Prostate gland (tissue), 2 donors: ENCODE measurements around the gene RPLP2. TPM values are rescaled to one million over a fixed set of nuclear protein-coding genes. Genes with fewer than 3 reads are reported as not detected.

ENCODE experiments used
- DNase-seq: peaks from one replicate; pipeline ENCODE4 v3.0.0-alpha.2; 2019; ENCODE audit warnings: low spot score
- H3K27ac ChIP-seq, 2 donors: fragments of 200-600 bp; sonication (generic); 2 replicates each; pipeline ENCODE4 v1.5.1; 2017 to 2019
- H3K27me3 ChIP-seq: fragments of 200-600 bp; sonication (generic); replicated peaks from 2 replicates; pipeline ENCODE4 v1.5.1; 2019; ENCODE audit not compliant: insufficient read depth
- H3K36me3 ChIP-seq, 2 donors: fragments of 200-600 bp; sonication (generic); 1 replicate in 1 of 2; 2 replicates in 1 of 2; pipeline versions ENCODE4 v1.5.1 to v1.8.1; 2017 to 2019
- H3K4me1 ChIP-seq: fragments of 200-600 bp; sonication (generic); replicated peaks from 2 replicates; pipeline ENCODE4 v1.5.1; 2019
- H3K4me3 ChIP-seq, 2 donors: fragments of 200-600 bp; sonication (generic); 2 replicates each; pipeline ENCODE4 v1.5.1; 2017 to 2019
- H3K9me3 ChIP-seq: fragments of 200-600 bp; sonication (generic); 2 replicates; pipeline ENCODE4 v1.5.1; 2017
- POLR2A ChIP-seq: fragments of 450-650 bp; IDR thresholded peaks from one replicate; pipeline ENCODE4 v1.6.1; 2016; ENCODE audit warnings: antibody characterized with exemption, mild to moderate bottlenecking
- POLR2AphosphoS5 ChIP-seq: sonication (generic); formaldehyde crosslinking; IDR thresholded peaks from one replicate; pipeline ENCODE4 v1.6.1; 2017; ENCODE audit warnings: antibody characterized with exemption
- WGBS: methylation state at CpG from one replicate; pipeline ENCODE4 v1.1.5; 2018; 5-methylcytosine and 5-hydroxymethylcytosine counted together
- intact Hi-C: fragments of 100-400 bp; cut with DNase I; formaldehyde crosslinking; loops from one replicate; pipeline ENCODE4 v1.14.2; 2022
- total RNA-seq, 2 donors: library from RNA; depleted of rRNA; stranded (reverse); fragments of >200 nt; gene quantifications; one replicate each; pipeline ENCODE4 v1.1.0, GENCODE V29; 2016
- TF ChIP-seq, protein P1 (sequence below), 4 experiments: fragments of 200-600 bp in 2 of 4; fragments of 450-650 bp in 2 of 4; sonication (generic) in 2 of 4; IDR thresholded peaks; 1 replicate in 3 of 4; 2 replicates in 1 of 4; pipeline ENCODE4 v1.5.1; 2016 to 2019; ENCODE audit warnings: antibody characterized with exemption in 4 of 4, mild to moderate bottlenecking in 2 of 4, moderate library complexity in 2 of 4

Gene RPLP2
- total RNA-seq, 2 donors from 2014 or later = 431 to 906 TPM

DNA sequence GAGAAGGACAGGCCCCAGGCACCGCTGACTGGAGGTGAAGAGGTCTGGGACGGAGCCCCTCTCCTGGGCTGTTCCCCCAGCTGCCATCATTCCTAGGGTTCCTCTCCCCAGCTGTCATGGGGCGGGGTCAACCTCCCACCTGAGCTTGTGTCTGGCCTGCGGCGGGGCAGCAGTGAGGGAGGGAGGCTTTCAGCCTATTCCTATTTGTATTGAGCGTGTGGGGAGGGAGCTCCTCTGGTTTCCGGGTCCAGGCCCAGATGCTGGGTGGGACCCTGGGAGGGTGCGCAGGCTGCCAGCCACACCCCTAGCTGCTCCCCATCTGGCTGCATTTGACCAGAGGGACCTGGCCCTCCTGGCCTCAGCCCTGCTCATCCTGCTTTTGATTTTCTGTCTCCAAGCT lies 46.6 kb downstream of the RPLP2 start:
- 83% methylated on average over 8 of the region's 8 CpGs for WGBS

DNA sequence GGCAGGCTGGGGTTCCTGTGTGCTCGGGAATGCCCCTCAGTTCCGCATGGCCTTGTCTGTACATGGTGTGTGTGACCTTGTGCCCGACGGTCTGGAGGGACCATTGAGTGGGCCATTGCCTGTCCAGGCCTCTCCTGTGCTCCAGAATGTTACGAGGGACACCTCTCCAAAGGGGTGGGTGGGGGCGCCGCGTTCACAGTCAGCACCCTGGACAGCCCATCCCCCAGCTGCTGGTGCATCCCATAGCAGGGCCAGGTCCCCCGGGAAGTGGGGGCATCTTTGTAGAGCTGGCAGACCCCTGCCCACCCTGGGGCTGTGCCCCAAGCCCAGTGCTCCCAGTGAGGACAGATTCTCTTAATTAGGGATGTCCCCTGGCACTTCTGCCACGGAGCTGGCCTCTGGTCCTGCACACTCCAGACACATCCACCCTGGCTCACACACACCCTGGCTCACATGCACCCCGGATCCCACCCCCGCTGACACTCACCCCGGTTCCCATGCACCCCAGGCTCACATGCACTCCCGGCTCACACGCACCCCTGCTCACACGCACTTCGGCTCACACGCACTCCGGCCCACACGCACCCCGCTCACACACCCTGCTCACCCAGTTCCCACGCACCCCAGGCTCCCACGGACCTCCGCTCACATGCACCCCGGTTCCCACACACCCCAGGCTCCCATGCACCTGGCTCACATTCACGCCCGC lies 48.4 kb downstream of the RPLP2 start:
- no peak for DNase-seq
- Histone ChIP-seq H3K4me3 (no peak overlapping the region), H3K27me3 (no peaks in the 10 kb centered on the region), H3K36me3 (no peaks in the 10 kb centered on the region), H3K4me1 (no peaks in the 10 kb centered on the region), H3K27ac (no peak overlapping the region), H3K9me3 (no peaks in the 10 kb centered on the region)
- 80% methylated on average over 26 of the region's 27 CpGs for WGBS
- no peak for TF ChIP-seq POLR2AphosphoS5
- TF ChIP-seq POLR2A = no peak
- TF ChIP-seq, protein P1, sequence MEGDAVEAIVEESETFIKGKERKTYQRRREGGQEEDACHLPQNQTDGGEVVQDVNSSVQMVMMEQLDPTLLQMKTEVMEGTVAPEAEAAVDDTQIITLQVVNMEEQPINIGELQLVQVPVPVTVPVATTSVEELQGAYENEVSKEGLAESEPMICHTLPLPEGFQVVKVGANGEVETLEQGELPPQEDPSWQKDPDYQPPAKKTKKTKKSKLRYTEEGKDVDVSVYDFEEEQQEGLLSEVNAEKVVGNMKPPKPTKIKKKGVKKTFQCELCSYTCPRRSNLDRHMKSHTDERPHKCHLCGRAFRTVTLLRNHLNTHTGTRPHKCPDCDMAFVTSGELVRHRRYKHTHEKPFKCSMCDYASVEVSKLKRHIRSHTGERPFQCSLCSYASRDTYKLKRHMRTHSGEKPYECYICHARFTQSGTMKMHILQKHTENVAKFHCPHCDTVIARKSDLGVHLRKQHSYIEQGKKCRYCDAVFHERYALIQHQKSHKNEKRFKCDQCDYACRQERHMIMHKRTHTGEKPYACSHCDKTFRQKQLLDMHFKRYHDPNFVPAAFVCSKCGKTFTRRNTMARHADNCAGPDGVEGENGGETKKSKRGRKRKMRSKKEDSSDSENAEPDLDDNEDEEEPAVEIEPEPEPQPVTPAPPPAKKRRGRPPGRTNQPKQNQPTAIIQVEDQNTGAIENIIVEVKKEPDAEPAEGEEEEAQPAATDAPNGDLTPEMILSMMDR (IDR thresholded peaks at IDR 0.05) = no peak
- intact Hi-C loops = no loop called here

More for the DNA sequence above, 46.6 kb downstream of the RPLP2 start:
- TF ChIP-seq POLR2A = no peak
- TF ChIP-seq, protein P1 (IDR thresholded peaks at IDR 0.05) = no peak
- no peak for TF ChIP-seq POLR2AphosphoS5
- Histone ChIP-seq H3K9me3 (no peaks in the 10 kb centered on the region), H3K4me1 (no peaks in the 10 kb centered on the region), H3K27me3 (no peaks in the 10 kb centered on the region), H3K27ac (no peak overlapping the region), H3K36me3 (no peaks in the 10 kb centered on the region), H3K4me3 (no peak overlapping the region)
- intact Hi-C loops = no loop called here
- no peak for DNase-seq

DNA sequence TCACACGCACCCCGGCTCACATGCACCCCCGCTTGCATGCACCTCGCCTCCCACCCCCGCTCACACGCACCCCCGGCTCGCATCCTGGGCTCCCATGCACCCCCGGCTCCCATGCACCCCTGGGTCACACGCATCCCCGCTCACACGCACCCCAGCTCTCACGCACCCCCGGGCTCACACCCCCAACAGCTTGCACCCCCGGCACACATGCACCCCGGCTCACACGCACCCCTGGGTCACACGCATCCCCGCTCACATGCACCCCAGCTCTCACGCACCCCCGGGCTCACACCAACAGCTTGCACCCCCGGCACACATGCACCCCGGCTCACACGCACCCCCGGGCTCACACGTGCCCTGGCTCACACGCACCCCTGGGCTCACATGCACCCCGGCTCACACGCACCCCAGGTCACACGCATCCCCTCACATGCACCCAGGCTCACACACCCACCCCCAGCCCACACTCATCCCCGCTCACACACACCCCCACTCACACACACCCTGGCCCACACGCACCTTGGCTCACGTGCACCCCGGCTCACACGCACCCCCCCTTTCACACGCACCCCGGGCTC lies 49.1 kb downstream of the RPLP2 start:
- no peak for DNase-seq
- H3K27ac ChIP-seq = no peak overlapping the region
- H3K36me3 ChIP-seq = no peaks in the 10 kb centered on the region
- WGBS = 86% methylated on average over 36 of the region's 37 CpGs
- no peaks in the 10 kb centered on the region for H3K9me3 ChIP-seq
- TF ChIP-seq, protein P1 (IDR thresholded peaks at IDR 0.05) = no peak
- TF ChIP-seq POLR2A (no peak), POLR2AphosphoS5 (no peak)
- H3K27me3 ChIP-seq = no peaks in the 10 kb centered on the region
- intact Hi-C loops = no loop called here
- H3K4me1 ChIP-seq = no peaks in the 10 kb centered on the region
- no peak overlapping the region for H3K4me3 ChIP-seq

DNA sequence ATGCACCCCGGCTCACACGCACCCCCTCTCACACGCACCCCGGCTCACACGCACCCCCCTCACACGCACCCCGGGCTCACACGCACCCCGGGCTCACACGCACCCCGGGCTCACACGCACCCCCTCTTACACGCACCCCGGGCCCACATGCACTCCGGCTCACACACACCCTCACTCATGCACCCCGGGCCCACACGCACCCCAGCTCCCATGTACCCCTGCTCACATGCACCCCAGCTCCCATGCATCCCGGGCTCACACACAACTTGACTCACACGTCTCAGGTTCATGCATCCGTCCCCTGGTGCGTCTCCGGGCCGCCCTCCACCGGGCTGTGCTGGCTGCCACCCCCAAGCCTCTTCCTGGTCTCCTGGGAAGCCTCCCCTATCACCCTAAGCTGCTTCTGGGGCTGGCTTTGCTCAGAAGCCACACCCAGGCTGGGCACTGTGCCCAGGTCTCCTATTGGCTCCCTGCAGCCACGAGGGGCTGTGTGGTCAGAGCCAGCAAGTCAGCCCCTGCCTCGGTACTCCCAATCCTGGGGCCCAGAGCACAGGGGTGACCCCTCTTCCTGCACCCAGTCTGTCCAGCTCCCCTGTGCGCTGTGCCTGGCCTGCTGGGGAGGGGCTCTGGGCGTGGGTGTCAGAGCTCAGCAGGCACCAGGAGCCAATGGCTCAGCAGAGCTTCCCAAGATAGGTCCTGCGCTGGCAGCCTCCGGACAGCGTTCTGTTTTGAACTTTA lies 49.8 kb downstream of the RPLP2 start:
- DNase-seq = peak; percentile 61
- intact Hi-C loops = no loop called here
- no peaks in the 10 kb centered on the region for H3K4me1 ChIP-seq
- no peaks in the 10 kb centered on the region for H3K36me3 ChIP-seq
- WGBS = 37% methylated on average over 23 of the region's 31 CpGs
- no peaks in the 10 kb centered on the region for H3K9me3 ChIP-seq
- TF ChIP-seq POLR2AphosphoS5 = no peak
- no peak for TF ChIP-seq POLR2A
- TF ChIP-seq, protein P1 (IDR thresholded peaks at IDR 0.05) = no peak
- no peak overlapping the region for H3K4me3 ChIP-seq
- H3K27ac ChIP-seq = no peak overlapping the region
- no peaks in the 10 kb centered on the region for H3K27me3 ChIP-seq
